IPS-18c (cell line): ENCODE measurements around the gene SLC26A2.
"Not testable (repeated sequence)": the region's sequence is repeated elsewhere in the genome, so short reads cannot be mapped to it uniquely, and the experiment has no call there.

ENCODE experiments used
- H3K4me3 ChIP-seq: 2 replicates; pipeline ENCODE4 v1.7.0; 2013; ENCODE audit warnings: low read depth, mild to moderate bottlenecking, low read length, moderate library complexity; ENCODE audit not compliant: insufficient read depth
- H3K9me3 ChIP-seq: one replicate; pipeline ENCODE4 v1.6.1; 2013; ENCODE audit warnings: mild to moderate bottlenecking, low read length, moderate library complexity; ENCODE audit not compliant: control insufficient read depth, insufficient read depth

SLC26A2 gene

DNA sequence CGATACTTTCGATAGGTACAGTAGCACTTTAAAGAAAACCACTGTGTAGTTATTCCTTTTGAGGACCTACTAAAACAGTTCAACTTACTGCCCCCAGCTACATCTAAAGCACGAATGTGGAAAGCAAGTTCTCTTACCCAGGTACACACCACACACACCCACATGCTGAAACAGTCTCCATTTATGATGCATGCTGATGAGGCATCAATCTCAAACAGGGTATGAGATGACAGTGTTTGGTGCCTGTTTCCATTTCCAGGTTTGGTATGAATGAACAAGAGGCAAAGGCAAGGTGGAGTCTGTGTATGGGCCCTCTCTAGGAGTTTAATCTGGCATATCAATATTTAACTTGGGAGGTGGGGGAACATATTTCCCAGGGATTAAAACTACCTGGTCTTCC lies 53.9 kb downstream of the SLC26A2 start:
- Histone ChIP-seq H3K4me3 (no peak overlapping the region), H3K9me3 (no peaks in the 10 kb centered on the region)

DNA sequence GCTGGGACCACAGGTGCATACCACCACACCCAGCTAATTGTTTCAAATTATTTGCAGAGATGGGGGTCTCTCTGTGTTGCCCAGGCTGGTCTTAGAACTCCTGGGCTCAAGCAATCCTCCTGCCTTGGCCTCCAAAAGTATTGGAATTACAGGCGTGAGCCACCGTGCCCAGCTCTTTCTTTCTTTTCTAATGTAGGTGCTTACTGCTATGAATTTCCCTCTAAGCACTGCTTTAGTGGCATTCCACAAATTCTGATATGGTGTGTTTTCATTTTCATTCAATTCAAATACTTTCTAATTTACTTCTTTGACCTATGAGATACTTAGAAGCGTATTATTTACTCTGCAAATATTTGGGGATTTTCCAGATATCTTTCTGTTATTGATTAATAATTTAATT lies 54.9 kb downstream of the SLC26A2 start:
- H3K9me3 ChIP-seq: no peaks in the 10 kb centered on the region
- H3K4me3 ChIP-seq: no peak overlapping the region

DNA sequence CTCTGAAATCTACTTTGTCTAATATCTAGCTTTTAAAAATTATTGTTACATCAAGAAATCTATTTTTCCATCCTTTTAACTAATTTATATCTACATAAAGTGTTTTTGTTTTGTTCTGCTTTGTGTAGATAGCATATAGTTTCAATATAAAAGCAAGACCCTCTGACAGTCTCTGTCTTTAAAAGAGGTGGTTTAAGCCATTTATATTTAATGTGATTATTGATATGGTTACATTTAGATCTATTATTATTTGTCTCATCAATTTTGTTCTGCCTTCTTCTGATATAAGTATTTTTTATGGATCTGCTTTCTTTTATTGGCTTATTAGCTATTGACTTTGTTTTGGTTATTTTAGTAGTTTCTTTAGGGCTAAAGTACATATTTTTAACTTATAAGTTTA lies 56.0 kb downstream of the SLC26A2 start:
- Histone ChIP-seq H3K9me3 (no peaks in the 10 kb centered on the region), H3K4me3 (no peak overlapping the region)

GRCh38 chr5:150017226-150018005 lies 56.9 kb downstream of the SLC26A2 start:
- H3K9me3 ChIP-seq: no peaks in the 10 kb centered on the region
- H3K4me3 ChIP-seq: no peak overlapping the region

DNA sequence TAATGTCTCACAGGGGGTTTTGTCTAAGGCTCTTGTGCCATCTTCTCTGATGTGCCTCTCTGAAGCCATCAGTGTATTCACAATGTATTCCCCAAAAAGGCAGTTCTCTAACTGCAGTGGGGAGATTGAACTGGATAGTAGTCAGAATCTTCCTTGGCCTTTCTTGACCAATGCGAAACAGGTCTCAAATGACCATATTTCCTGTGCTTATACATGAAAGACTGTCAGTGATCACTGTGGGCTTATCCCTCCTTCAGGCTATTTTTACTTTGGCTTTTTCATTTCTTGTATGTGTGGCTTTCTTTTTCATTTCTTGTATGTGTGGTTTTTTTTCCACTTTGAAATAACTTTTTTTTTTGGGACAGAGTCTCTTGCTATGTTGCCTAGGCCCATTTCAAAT lies 59.7 kb downstream of the SLC26A2 start:
- Histone ChIP-seq H3K4me3 (no peak overlapping the region), H3K9me3 (no peaks in the 10 kb centered on the region)

- Histone ChIP-seq H3K4me3 (peak overlapping the region; percentile 5; the same call in 1 of the 2 replicates), H3K9me3 (no peaks in the 10 kb centered on the region)
These were observed 61.1 kb downstream of the SLC26A2 start for GRCh38 chr5:150021491-150022157.

- Histone ChIP-seq H3K9me3 (no peaks in the 10 kb centered on the region), H3K4me3 (no peak overlapping the region)
These were observed 61.6 kb downstream of the SLC26A2 start for GRCh38 chr5:150022158-150022531.

DNA sequence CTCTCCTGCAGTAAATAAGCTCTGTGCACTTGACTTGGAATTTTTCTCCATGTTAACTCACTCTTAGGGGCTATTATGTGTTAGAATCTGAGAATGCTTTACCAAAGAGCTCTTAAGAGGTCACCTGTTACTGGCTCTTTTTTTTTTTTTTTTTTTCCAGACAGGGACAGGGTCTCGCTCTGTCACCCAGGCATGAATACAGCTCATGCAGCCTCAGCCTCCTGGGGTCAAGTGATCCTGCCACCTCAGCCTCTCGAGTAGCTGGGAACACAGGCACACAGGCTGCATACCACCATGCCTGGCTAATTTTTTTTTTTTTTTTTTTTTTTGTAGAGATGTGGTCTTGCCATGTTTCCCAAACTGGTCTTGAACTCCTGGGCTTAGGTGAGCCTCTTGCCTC lies 62.1 kb downstream of the SLC26A2 start:
- Histone ChIP-seq H3K4me3 (no peak overlapping the region), H3K9me3 (no peaks in the 10 kb centered on the region)

- H3K4me3 ChIP-seq: no peak overlapping the region
- H3K9me3 ChIP-seq: no peaks in the 10 kb centered on the region
These were observed 62.6 kb downstream of the SLC26A2 start for GRCh38 chr5:150023136-150023535.

DNA sequence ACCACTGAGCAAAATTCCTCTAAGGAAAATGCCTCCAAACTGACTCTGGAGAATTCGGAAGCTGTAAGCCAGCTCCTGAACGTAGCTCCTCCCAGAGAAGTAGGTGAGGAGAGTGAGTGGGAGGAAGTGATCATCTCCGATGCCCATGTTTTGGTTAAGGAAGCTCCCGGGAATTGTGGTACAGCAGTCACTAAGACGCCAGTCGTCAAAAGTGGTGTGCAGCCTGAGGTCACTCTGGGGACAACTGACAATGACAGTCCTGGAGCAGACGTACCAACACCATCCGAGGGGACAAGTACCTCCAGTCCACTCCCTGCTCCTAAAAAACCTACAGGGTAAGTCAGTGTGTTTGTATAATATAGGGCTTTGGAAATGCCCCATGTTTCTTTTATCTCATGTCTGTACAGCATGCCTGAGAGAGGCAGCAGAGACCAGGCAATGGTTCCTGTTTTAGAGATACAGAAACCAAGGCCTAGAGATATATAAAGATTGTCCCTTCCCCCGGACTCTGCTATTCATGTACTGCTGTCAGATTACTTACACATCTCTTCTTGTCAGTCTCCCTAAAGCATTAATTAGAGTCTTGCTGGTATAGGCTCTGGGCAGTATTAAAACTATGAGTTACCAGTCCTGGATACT lies 63.9 kb downstream of the SLC26A2 start:
- no peak overlapping the region for H3K4me3 ChIP-seq
- no peaks in the 10 kb centered on the region for H3K9me3 ChIP-seq

DNA sequence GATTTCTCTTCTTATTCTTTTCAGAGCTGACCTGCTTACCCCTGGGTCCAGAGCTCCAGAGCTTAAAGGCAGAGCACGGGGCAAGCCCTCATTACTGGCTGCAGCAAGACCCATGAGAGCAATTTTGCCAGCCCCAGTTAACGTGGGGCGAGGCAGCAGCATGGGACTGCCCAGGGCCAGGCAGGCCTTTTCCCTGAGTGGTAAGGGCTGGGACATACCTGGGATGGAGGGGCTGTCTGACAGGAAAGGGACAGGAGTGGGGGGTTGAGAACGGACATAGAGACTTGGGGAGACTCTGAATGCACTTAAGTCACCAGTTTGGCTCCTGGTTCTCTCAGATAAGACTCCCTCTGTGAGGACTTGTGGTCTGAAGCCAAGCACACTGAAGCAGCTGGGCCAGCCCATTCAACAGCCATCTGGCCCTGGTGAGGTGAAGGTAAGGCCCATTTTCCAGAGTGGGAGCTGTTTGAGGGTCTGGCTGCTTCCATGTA lies 66.2 kb downstream of the SLC26A2 start:
- H3K4me3 ChIP-seq: no peak overlapping the region
- H3K9me3 ChIP-seq: no peaks in the 10 kb centered on the region

GRCh38 chr5:150028047-150028446 lies 67.5 kb downstream of the SLC26A2 start:
- not testable (repeated sequence) for H3K4me3 ChIP-seq, H3K9me3 ChIP-seq

DNA sequence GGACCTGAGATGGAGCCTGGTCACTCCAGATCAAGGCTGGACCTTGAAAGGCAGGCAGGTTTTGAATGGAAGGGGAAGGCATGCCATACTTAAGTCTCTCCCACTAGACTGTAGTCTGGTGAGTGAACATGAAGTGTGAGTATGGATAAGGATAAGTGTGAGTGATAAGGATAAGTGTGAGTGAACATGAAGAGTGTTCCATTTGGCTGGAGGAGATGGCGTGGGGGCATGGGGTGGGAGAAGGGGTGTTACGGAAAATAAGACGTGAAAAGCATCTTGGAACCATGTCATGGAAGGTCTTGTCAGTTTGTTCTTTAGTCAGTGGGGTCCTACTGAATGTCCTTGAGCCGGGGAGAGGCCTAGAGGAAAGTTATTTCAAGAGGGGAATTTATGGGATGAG lies 72.8 kb downstream of the SLC26A2 start:
- no peak overlapping the region for H3K4me3 ChIP-seq
- H3K9me3 ChIP-seq: no peaks in the 10 kb centered on the region

GRCh38 chr5:150034662-150035061 lies 74.1 kb downstream of the SLC26A2 start:
- H3K9me3 ChIP-seq: no peaks in the 10 kb centered on the region
- no peak overlapping the region for H3K4me3 ChIP-seq

DNA sequence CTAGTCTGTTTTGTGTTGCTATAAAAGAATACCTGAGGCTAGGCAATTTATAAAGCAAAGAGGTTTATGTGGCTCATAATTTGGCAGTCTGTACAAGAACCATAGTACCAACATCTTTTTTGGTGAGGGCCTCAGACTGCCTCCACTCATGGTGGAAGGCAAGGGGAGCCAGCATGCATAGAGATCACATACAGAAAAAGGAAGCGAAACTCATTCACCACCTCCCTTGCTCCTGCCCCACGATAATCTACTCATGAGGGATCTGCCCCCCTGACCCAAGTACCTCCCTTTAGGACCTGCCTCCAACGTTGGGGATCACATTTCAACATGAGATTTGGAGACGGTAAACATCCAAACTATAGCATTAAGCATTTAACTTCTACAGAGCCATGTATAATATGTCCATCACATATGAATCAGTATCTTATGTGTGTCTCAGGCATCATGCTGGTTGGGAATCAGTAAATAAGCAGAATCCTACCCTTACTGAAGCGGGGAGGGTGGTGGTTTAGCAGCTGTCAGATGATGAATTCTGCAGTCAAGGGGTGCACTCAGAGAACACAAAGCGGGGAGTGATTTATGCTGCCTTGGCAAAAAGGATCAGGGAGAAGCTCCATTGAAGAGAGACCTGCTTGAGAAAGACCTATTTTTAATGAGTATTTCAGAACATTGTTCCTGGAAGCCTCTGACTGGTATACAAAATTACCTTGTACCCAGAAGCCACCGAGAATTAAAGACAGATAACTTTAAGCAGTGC lies 74.8 kb downstream of the SLC26A2 start:
- H3K4me3 ChIP-seq: no peak overlapping the region
- no peaks in the 10 kb centered on the region for H3K9me3 ChIP-seq

GRCh38 chr5:150036513-150036912 lies 76.0 kb downstream of the SLC26A2 start:
- H3K9me3 ChIP-seq: no peaks in the 10 kb centered on the region
- no peak overlapping the region for H3K4me3 ChIP-seq
